ENCODE results near the gene RAET1G. TPM values are rescaled to one million over a fixed set of nuclear protein-coding genes. Genes with fewer than 3 reads are reported as not detected.

The RAET1G gene
- total and polyA plus RNA-seq, 9 of the 15 experiments (the other 6 are each of a cell fraction or from before 2014, with no cell fraction given): 0.11 TPM; not detected in 8

DNA sequence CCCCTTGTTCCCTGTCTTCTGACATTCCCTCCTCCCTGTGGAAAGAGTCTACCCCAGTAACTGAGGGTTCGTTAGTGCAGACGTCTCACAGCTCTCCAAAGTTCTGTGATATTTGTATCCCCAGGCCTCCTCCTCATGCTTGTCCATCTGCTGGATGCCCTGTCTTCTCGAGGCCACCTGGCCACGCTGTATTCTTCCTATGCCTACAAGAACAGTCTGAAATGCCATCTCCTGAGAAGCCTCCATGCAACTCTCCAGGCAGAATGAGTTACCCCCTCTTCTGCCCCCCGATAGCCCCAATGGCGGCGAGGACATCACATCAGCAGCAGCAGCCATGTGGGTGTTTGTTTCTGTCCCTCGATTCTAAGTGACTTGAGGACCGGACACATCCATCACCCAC is 28.2 kb upstream of the RAET1G start:
- no peak overlapping the region for H3K9ac ChIP-seq (ENCODE audit: insufficient read depth in 1 of 2, low read depth in 2 of 2, low read length in 2 of 2)
- BruUV-seq (replicated peaks): no TSS peak
- H3K4me2 ChIP-seq (ENCODE audit: insufficient read depth, low read length): no peak overlapping the region
- no peak overlapping the region for H2AFZ ChIP-seq (ENCODE audit: low read depth, low read length)
- CTCF ChIA-PET (ENCODE audit: low intra/inter-chr PET ratio): no interaction called here
- TF ChIP-seq MYNN (IDR thresholded peaks at IDR 0.05) (no peak), MYNN (CRISPR knock-in tag; IDR thresholded peaks at IDR 0.05) (no peak), KDM4B (IDR thresholded peaks at IDR 0.05; ENCODE audit: borderline replicate concordance in 2 of 2, low read depth in 1 of 2) (no peak)
- no peak overlapping the region for H3K27ac ChIP-seq (ENCODE audit: extremely low read depth, low read depth, low read length)
- peaks cover 15 to 44% of the 10 kb centered on the region in 2 experiments for H3K27me3 ChIP-seq (ENCODE audit: control insufficient read depth in 2 of 2, insufficient read depth in 2 of 2, low read length in 2 of 2)
- H3K4me1 ChIP-seq (replicated peaks in 1 of 2; ENCODE audit: control insufficient read depth in 2 of 2, insufficient read depth in 2 of 2, low read length in 2 of 2): peaks cover 0 to 7% of the 10 kb centered on the region in 2 experiments; a peak in 3 of 5 replicates
- no peaks in the 10 kb centered on the region for H3K9me3 ChIP-seq (replicated peaks; ENCODE audit: control insufficient read depth, insufficient read depth, low read depth, low read length)
- intact Hi-C loops (cut with micrococcal nuclease): no loop called here
- in situ Hi-C loops (cut with MboI): no loop called here
- no peaks in the 10 kb centered on the region for H3K79me2 ChIP-seq (ENCODE audit: control insufficient read depth, insufficient read depth, low read length)
- DNase-seq (ENCODE audit: extremely low read depth in 1 of 4, low spot score in 3 of 4) (no peak), FAIRE-seq (no peak), ATAC-seq (no peak)
- under 1% methylated on average over 9 of the region's 9 CpGs for WGBS (ENCODE audit: insufficient coverage, low coverage, missing lambda C conversion rate)
- no peak overlapping the region for H3K4me3 ChIP-seq
- POLR2A ChIA-PET: no interaction called here
- no peaks in the 10 kb centered on the region for H3K9me1 ChIP-seq (ENCODE audit: control insufficient read depth, insufficient read depth, low read length)
- H3K36me3 ChIP-seq (ENCODE audit: control insufficient read depth, insufficient read depth, low read length): no peaks in the 10 kb centered on the region
- peaks cover 5% of the 10 kb centered on the region; the same call in 1 of the 2 replicates for H4K20me1 ChIP-seq (replicated peaks; ENCODE audit: control insufficient read depth, insufficient read depth, low read length)

DNA sequence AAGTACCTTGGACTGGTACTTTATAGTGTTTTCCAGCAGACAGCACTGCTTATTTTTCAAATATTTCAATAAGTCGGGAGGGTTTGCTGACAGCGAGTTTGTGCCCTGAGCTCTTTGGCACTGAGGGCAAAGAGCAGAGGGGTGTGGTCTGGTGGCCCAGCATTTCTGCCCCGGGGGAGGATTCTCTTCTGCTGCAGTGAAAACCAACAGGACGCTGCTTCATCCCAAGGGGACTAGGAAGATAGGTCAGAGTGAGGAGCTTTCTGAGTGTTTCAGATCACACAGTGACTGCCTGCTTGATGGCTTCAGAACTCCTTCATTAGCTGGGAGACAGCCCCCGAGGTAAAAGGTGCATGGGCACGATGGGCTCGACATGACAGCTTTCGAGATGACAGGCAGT is 27.5 kb upstream of the RAET1G start:
- Histone ChIP-seq H3K79me2 (ENCODE audit: control insufficient read depth, insufficient read depth, low read length) (no peaks in the 10 kb centered on the region), H3K27me3 (ENCODE audit: control insufficient read depth in 2 of 2, insufficient read depth in 2 of 2, low read length in 2 of 2) (peaks cover 11 to 38% of the 10 kb centered on the region in 2 experiments), H3K4me3 (no peak overlapping the region), H2AFZ (ENCODE audit: low read depth, low read length) (no peak overlapping the region), H3K9me1 (ENCODE audit: control insufficient read depth, insufficient read depth, low read length) (no peaks in the 10 kb centered on the region), H3K4me2 (ENCODE audit: insufficient read depth, low read length) (no peak overlapping the region), H3K9ac (ENCODE audit: insufficient read depth in 1 of 2, low read depth in 2 of 2, low read length in 2 of 2) (no peak overlapping the region), H3K36me3 (ENCODE audit: control insufficient read depth, insufficient read depth, low read length) (no peaks in the 10 kb centered on the region), H3K9me3 (replicated peaks; ENCODE audit: control insufficient read depth, insufficient read depth, low read depth, low read length) (no peaks in the 10 kb centered on the region), H3K4me1 (replicated peaks in 1 of 2; ENCODE audit: control insufficient read depth in 2 of 2, insufficient read depth in 2 of 2, low read length in 2 of 2) (peaks cover 0 to 7% of the 10 kb centered on the region in 2 experiments; a peak in 1 of 5 replicates), H4K20me1 (replicated peaks; ENCODE audit: control insufficient read depth, insufficient read depth, low read length) (peaks cover 5% of the 10 kb centered on the region; the same call in 1 of the 2 replicates), H3K27ac (ENCODE audit: extremely low read depth, low read depth, low read length) (no peak overlapping the region)
- in situ Hi-C loops (cut with MboI): no loop called here
- no peak for ATAC-seq
- ChIA-PET CTCF (ENCODE audit: low intra/inter-chr PET ratio) (no interaction called here), POLR2A (interaction anchor here (0.8 to 1.0 kb wide), 2 partner anchors 11 to 13 kb away, joined by 5 read pairs; partner anchors contain the start of gene ULBP1)
- BruUV-seq (replicated peaks): no TSS peak
- intact Hi-C loops (cut with micrococcal nuclease): no loop called here
- no peak for DNase-seq (ENCODE audit: extremely low read depth in 1 of 4, low spot score in 3 of 4)
- no peak for TF ChIP-seq FOXK1 (CRISPR knock-in tag; IDR thresholded peaks at IDR 0.05; ENCODE audit: borderline replicate concordance)
- no peak for TF ChIP-seq ATF7 (IDR thresholded peaks at IDR 0.05)
- TF ChIP-seq RCOR1 (IDR thresholded peaks at IDR 0.05; ENCODE audit: borderline replicate concordance in 1 of 2, low read depth in 2 of 2, low read length in 2 of 2): no peak
- FAIRE-seq: no peak
- 0% methylated on average over 8 of the region's 8 CpGs for WGBS (ENCODE audit: insufficient coverage, low coverage, missing lambda C conversion rate)
